ENCODE measurements around the gene IPCEF1.
"Not testable (repeated sequence)": the region's sequence is repeated elsewhere in the genome, so short reads cannot be mapped to it uniquely, and the experiment has no call there.

IPCEF1 gene

GRCh38 chr6:154219250-154219649 is 137.4 kb downstream of the IPCEF1 start:
- DNase-seq (ENCODE audit: low read depth in 3 of 3), result no peak

GRCh38 chr6:154218787-154219186 is 137.8 kb downstream of the IPCEF1 start:
- no peak for DNase-seq (ENCODE audit: low read depth in 3 of 3)

- no peak for DNase-seq (ENCODE audit: low read depth in 3 of 3)
Observed at GRCh38 chr6:154218301-154218700, 138.3 kb downstream of the IPCEF1 start.

- DNase-seq (ENCODE audit: low read depth in 3 of 3), result no peak
Observed at GRCh38 chr6:154213782-154214181, 142.8 kb downstream of the IPCEF1 start.

GRCh38 chr6:154210678-154211077 is 145.9 kb downstream of the IPCEF1 start:
- no peak for DNase-seq (ENCODE audit: low read depth in 3 of 3)

GRCh38 chr6:154209555-154209954 is 147.0 kb downstream of the IPCEF1 start:
- no peak for DNase-seq (ENCODE audit: low read depth in 3 of 3)

- no peak for DNase-seq (ENCODE audit: low read depth in 3 of 3)
Observed at GRCh38 chr6:154206996-154207395, 149.6 kb downstream of the IPCEF1 start.

- DNase-seq (ENCODE audit: low read depth in 3 of 3), result no peak
Observed at GRCh38 chr6:154206141-154206540, 150.5 kb downstream of the IPCEF1 start.

- DNase-seq (ENCODE audit: low read depth in 3 of 3), result no peak
Observed at GRCh38 chr6:154202958-154203357, 153.6 kb downstream of the IPCEF1 start.

GRCh38 chr6:154202339-154202738 is 154.3 kb downstream of the IPCEF1 start:
- DNase-seq (ENCODE audit: low read depth in 3 of 3), result no peak

- not testable (repeated sequence) for DNase-seq (ENCODE audit: low read depth in 3 of 3)
Observed at GRCh38 chr6:154201688-154202087, 154.9 kb downstream of the IPCEF1 start.

- DNase-seq (ENCODE audit: low read depth in 3 of 3), result no peak
Observed at GRCh38 chr6:154197196-154197860, 159.3 kb downstream of the IPCEF1 start.

GRCh38 chr6:154196333-154196885 is 160.2 kb downstream of the IPCEF1 start:
- DNase-seq (ENCODE audit: low read depth in 3 of 3), result no peak

GRCh38 chr6:154187714-154188113 is 168.9 kb downstream of the IPCEF1 start:
- DNase-seq (ENCODE audit: low read depth in 3 of 3), result no peak

GRCh38 chr6:154187203-154187602 is 169.4 kb downstream of the IPCEF1 start:
- no peak for DNase-seq (ENCODE audit: low read depth in 3 of 3)

- DNase-seq (ENCODE audit: low read depth in 3 of 3), result no peak
Observed at GRCh38 chr6:154179434-154179833, 177.2 kb downstream of the IPCEF1 start.

- peak in 1 of 3 experiments; percentile 7 for DNase-seq (ENCODE audit: low read depth in 3 of 3)
Observed at GRCh38 chr6:154172393-154172792, 184.2 kb downstream of the IPCEF1 start.

- DNase-seq (ENCODE audit: low read depth in 3 of 3), result no peak
Observed at GRCh38 chr6:154170106-154170505, 186.5 kb downstream of the IPCEF1 start.

GRCh38 chr6:154169193-154169847 is 187.3 kb downstream of the IPCEF1 start:
- peak in 1 of 3 experiments; percentile 25 for DNase-seq (ENCODE audit: low read depth in 3 of 3)

- no peak for DNase-seq (ENCODE audit: low read depth in 3 of 3)
Observed at GRCh38 chr6:154167126-154167525, 189.5 kb downstream of the IPCEF1 start.

- DNase-seq (ENCODE audit: low read depth in 3 of 3), result no peak
Observed at GRCh38 chr6:154166140-154166539, 190.5 kb downstream of the IPCEF1 start.

- DNase-seq (ENCODE audit: low read depth in 3 of 3), result no peak
Observed at GRCh38 chr6:154165478-154165877, 191.1 kb downstream of the IPCEF1 start.

GRCh38 chr6:154164397-154164796 is 192.2 kb downstream of the IPCEF1 start:
- DNase-seq (ENCODE audit: low read depth in 3 of 3), result no peak

Measured in stimulated activated CD4-positive, alpha-beta T cell treated with anti-CD3 and anti-CD28 coated beads, TNF-alpha, amount 100 ng/mL, for 24 hours (primary cell).